ENCODE measurements around the gene CNOT8. TPM values are rescaled to one million over a fixed set of nuclear protein-coding genes. Genes with fewer than 3 reads are reported as not detected.
"Not testable (repeated sequence)": the region's sequence is repeated elsewhere in the genome, so short reads cannot be mapped to it uniquely, and the experiment has no call there.

Gene CNOT8
- polyA plus RNA-seq, 1 donor from 2014 or later, result 146 TPM

- Histone ChIP-seq H3K9me3 (ENCODE audit: low read length) (no peaks in the 10 kb centered on the region), H3K4me2 (ENCODE audit: low read length) (no peak overlapping the region)
These were observed 38.9 kb upstream of the CNOT8 start for GRCh38 chr5:154819546-154819945.

DNA sequence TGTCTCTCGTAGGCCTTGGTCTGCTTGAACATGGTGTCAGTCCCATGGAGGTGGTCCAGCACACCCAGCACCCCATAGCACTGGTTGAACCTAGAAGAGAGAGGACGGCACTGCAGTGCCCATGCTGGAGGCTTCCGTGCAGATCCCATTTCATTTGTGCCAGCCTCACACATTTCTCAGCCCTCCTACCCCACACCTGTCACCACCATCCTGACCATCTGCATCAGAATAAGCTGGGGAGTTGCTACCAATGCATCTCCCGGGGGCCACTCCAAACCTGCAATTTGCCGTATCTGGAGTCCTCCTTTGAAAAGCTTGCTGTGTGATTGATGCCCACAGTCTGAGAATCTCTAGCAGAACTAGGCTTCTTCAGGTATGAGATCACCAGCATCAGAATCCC lies 38.0 kb upstream of the CNOT8 start:
- no peaks in the 10 kb centered on the region for H3K9me2 ChIP-seq (ENCODE audit: insufficient read depth, low read length)
- H3K9ac ChIP-seq (ENCODE audit: low read length), result no peak overlapping the region
- no peak overlapping the region for H3K27ac ChIP-seq (ENCODE audit: low read length)
- H2AFZ ChIP-seq (ENCODE audit: low read depth, low read length), result no peak overlapping the region
- H3K4me2 ChIP-seq (ENCODE audit: low read length), result no peak overlapping the region
- no peaks in the 10 kb centered on the region for H3K9me3 ChIP-seq (ENCODE audit: low read length)
- no peaks in the 10 kb centered on the region for H3F3A ChIP-seq (ENCODE audit: insufficient read depth, low read length, poor library complexity, severe bottlenecking)
- no peaks in the 10 kb centered on the region for H4K20me1 ChIP-seq (ENCODE audit: insufficient read depth)
- H3K27me3 ChIP-seq (ENCODE audit: insufficient read depth, low read depth, low read length), result no peaks in the 10 kb centered on the region
- no peak overlapping the region for H3K4me3 ChIP-seq (ENCODE audit: low read length)
- H3K79me2 ChIP-seq (replicated peaks; ENCODE audit: insufficient read depth, low read length), result no peaks in the 10 kb centered on the region
- H3K36me3 ChIP-seq (ENCODE audit: insufficient read depth, low read length), result no peaks in the 10 kb centered on the region
- TF ChIP-seq EZH2 (IDR thresholded peaks at IDR 0.05; ENCODE audit: borderline replicate concordance, insufficient read depth, low read length, poor library complexity, severe bottlenecking) (no peak), SMC3 (conservative IDR thresholded peaks at IDR 0.05; ENCODE audit: poor library complexity) (no peak), EP300 (conservative IDR thresholded peaks at IDR 0.05; ENCODE audit: poor library complexity, severe bottlenecking) (no peak), POLR2AphosphoS5 (IDR thresholded peaks at IDR 0.05) (no peak), TAF1 (IDR thresholded peaks at IDR 0.05; ENCODE audit: low read depth) (no peak), MXI1 (conservative IDR thresholded peaks at IDR 0.05; ENCODE audit: poor library complexity, severe bottlenecking) (no peak)
- TF ChIP-seq, protein P1, sequence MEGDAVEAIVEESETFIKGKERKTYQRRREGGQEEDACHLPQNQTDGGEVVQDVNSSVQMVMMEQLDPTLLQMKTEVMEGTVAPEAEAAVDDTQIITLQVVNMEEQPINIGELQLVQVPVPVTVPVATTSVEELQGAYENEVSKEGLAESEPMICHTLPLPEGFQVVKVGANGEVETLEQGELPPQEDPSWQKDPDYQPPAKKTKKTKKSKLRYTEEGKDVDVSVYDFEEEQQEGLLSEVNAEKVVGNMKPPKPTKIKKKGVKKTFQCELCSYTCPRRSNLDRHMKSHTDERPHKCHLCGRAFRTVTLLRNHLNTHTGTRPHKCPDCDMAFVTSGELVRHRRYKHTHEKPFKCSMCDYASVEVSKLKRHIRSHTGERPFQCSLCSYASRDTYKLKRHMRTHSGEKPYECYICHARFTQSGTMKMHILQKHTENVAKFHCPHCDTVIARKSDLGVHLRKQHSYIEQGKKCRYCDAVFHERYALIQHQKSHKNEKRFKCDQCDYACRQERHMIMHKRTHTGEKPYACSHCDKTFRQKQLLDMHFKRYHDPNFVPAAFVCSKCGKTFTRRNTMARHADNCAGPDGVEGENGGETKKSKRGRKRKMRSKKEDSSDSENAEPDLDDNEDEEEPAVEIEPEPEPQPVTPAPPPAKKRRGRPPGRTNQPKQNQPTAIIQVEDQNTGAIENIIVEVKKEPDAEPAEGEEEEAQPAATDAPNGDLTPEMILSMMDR (IDR thresholded peaks at IDR 0.05; ENCODE audit: poor library complexity, severe bottlenecking), result no peak

More at GRCh38 chr5:154819546-154819945, 38.9 kb upstream of the CNOT8 start:
- Histone ChIP-seq H3K79me2 (replicated peaks; ENCODE audit: insufficient read depth, low read length) (no peaks in the 10 kb centered on the region), H4K20me1 (ENCODE audit: insufficient read depth) (no peaks in the 10 kb centered on the region), H2AFZ (ENCODE audit: low read depth, low read length) (no peak overlapping the region), H3K27me3 (ENCODE audit: insufficient read depth, low read depth, low read length) (no peaks in the 10 kb centered on the region), H3K27ac (ENCODE audit: low read length) (no peak overlapping the region), H3F3A (ENCODE audit: insufficient read depth, low read length, poor library complexity, severe bottlenecking) (no peaks in the 10 kb centered on the region), H3K9ac (ENCODE audit: low read length) (no peak overlapping the region), H3K36me3 (ENCODE audit: insufficient read depth, low read length) (no peaks in the 10 kb centered on the region), H3K4me3 (ENCODE audit: low read length) (no peak overlapping the region), H3K9me2 (ENCODE audit: insufficient read depth, low read length) (no peaks in the 10 kb centered on the region)
- TF ChIP-seq MXI1 (conservative IDR thresholded peaks at IDR 0.05; ENCODE audit: poor library complexity, severe bottlenecking) (no peak), EP300 (conservative IDR thresholded peaks at IDR 0.05; ENCODE audit: poor library complexity, severe bottlenecking) (no peak), EZH2 (IDR thresholded peaks at IDR 0.05; ENCODE audit: borderline replicate concordance, insufficient read depth, low read length, poor library complexity, severe bottlenecking) (no peak), REST (IDR thresholded peaks at IDR 0.05; ENCODE audit: borderline replicate concordance) (no peak), TAF1 (IDR thresholded peaks at IDR 0.05; ENCODE audit: low read depth) (no peak), POLR2AphosphoS5 (IDR thresholded peaks at IDR 0.05) (no peak), RAD21 (conservative IDR thresholded peaks at IDR 0.05) (no peak), SMC3 (conservative IDR thresholded peaks at IDR 0.05; ENCODE audit: poor library complexity) (no peak)
- TF ChIP-seq, protein P1 (IDR thresholded peaks at IDR 0.05; ENCODE audit: poor library complexity, severe bottlenecking), result no peak

- H3K79me2 ChIP-seq (replicated peaks; ENCODE audit: insufficient read depth, low read length), result not testable (repeated sequence)
These were observed 35.5 kb upstream of the CNOT8 start for GRCh38 chr5:154822896-154823295.

More at GRCh38 chr5:154822896-154823295, 35.5 kb upstream of the CNOT8 start:
- H3K4me2 ChIP-seq (ENCODE audit: low read length); H3K4me3 ChIP-seq (ENCODE audit: low read length); H3K9ac ChIP-seq (ENCODE audit: low read length); H3K9me2 ChIP-seq (ENCODE audit: insufficient read depth, low read length); H3K27ac ChIP-seq (ENCODE audit: low read length); H3K36me3 ChIP-seq (ENCODE audit: insufficient read depth, low read length); H3K27me3 ChIP-seq (ENCODE audit: insufficient read depth, low read depth, low read length); H3F3A ChIP-seq (ENCODE audit: insufficient read depth, low read length, poor library complexity, severe bottlenecking); H2AFZ ChIP-seq (ENCODE audit: low read depth, low read length); H3K9me3 ChIP-seq (ENCODE audit: low read length); H4K20me1 ChIP-seq (ENCODE audit: insufficient read depth): not testable (repeated sequence)
